ENCODE data around the gene RAMAC.

Gene RAMAC

GRCh38 chr15:82969353-82969752 is 16.7 kb upstream of the RAMAC start:
- Histone ChIP-seq H2AFZ (ENCODE audit: low read depth) (no peak overlapping the region), H3K27ac (no peak overlapping the region), H3K4me1 (ENCODE audit: low read depth, poor library complexity, severe bottlenecking) (peaks cover 50% of the 10 kb centered on the region), H3K4me2 (no peak overlapping the region), H3K9ac (no peak overlapping the region), H3K79me2 (ENCODE audit: insufficient read depth, low read depth) (no peaks in the 10 kb centered on the region), H4K20me1 (ENCODE audit: insufficient read depth) (no peaks in the 10 kb centered on the region), H3K4me3 (IDR thresholded peaks at IDR 0.05; ENCODE audit: insufficient read depth, low read depth, low read length) (no peak overlapping the region), H3K27me3 (ENCODE audit: insufficient read depth, low read depth) (no peaks in the 10 kb centered on the region), H3K36me3 (ENCODE audit: insufficient read depth) (no peaks in the 10 kb centered on the region)
- TF ChIP-seq, protein P1, sequence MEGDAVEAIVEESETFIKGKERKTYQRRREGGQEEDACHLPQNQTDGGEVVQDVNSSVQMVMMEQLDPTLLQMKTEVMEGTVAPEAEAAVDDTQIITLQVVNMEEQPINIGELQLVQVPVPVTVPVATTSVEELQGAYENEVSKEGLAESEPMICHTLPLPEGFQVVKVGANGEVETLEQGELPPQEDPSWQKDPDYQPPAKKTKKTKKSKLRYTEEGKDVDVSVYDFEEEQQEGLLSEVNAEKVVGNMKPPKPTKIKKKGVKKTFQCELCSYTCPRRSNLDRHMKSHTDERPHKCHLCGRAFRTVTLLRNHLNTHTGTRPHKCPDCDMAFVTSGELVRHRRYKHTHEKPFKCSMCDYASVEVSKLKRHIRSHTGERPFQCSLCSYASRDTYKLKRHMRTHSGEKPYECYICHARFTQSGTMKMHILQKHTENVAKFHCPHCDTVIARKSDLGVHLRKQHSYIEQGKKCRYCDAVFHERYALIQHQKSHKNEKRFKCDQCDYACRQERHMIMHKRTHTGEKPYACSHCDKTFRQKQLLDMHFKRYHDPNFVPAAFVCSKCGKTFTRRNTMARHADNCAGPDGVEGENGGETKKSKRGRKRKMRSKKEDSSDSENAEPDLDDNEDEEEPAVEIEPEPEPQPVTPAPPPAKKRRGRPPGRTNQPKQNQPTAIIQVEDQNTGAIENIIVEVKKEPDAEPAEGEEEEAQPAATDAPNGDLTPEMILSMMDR (conservative IDR thresholded peaks at IDR 0.05; ENCODE audit: low read depth, low read length), result no peak

- Histone ChIP-seq H3K4me1 (ENCODE audit: low read depth, poor library complexity, severe bottlenecking) (peaks cover 50% of the 10 kb centered on the region), H2AFZ (ENCODE audit: low read depth) (no peak overlapping the region), H4K20me1 (ENCODE audit: insufficient read depth) (no peaks in the 10 kb centered on the region), H3K27ac (no peak overlapping the region), H3K4me3 (IDR thresholded peaks at IDR 0.05; ENCODE audit: insufficient read depth, low read depth, low read length) (no peak overlapping the region), H3K79me2 (ENCODE audit: insufficient read depth, low read depth) (no peaks in the 10 kb centered on the region), H3K4me2 (no peak overlapping the region), H3K27me3 (ENCODE audit: insufficient read depth, low read depth) (no peaks in the 10 kb centered on the region), H3K36me3 (ENCODE audit: insufficient read depth) (no peaks in the 10 kb centered on the region), H3K9ac (no peak overlapping the region)
- TF ChIP-seq, protein P1 (conservative IDR thresholded peaks at IDR 0.05; ENCODE audit: low read depth, low read length), result no peak
These were observed 15.8 kb upstream of the RAMAC start for GRCh38 chr15:82970078-82970686.

DNA sequence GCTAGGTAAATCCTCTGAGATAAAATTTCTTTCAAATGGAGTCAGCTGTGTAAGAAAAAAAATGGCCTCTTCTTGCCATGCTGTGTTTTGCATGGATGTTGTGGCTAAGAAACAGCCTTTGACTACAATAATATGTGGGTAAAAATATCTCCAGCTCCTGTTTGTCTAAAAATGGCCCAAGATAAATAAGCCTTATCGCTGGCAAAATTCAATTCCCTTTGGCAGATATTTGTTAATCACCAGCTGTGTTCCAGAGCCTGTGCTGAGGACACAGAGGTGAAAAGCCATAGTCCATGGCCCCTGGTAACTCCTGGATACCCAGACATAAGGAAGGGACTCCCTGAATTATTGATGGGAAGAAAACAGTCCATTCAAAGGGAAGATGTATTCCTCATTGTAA is 15.3 kb upstream of the RAMAC start:
- no peak overlapping the region for H3K9ac ChIP-seq
- H2AFZ ChIP-seq (ENCODE audit: low read depth), result no peak overlapping the region
- H3K36me3 ChIP-seq (ENCODE audit: insufficient read depth), result no peaks in the 10 kb centered on the region
- TF ChIP-seq, protein P1 (conservative IDR thresholded peaks at IDR 0.05; ENCODE audit: low read depth, low read length), result no peak
- H3K27ac ChIP-seq, result no peak overlapping the region
- H4K20me1 ChIP-seq (ENCODE audit: insufficient read depth), result no peaks in the 10 kb centered on the region
- no peak overlapping the region for H3K4me3 ChIP-seq (IDR thresholded peaks at IDR 0.05; ENCODE audit: insufficient read depth, low read depth, low read length)
- no peak overlapping the region for H3K4me2 ChIP-seq
- no peaks in the 10 kb centered on the region for H3K79me2 ChIP-seq (ENCODE audit: insufficient read depth, low read depth)
- peaks cover 49% of the 10 kb centered on the region for H3K4me1 ChIP-seq (ENCODE audit: low read depth, poor library complexity, severe bottlenecking)
- H3K27me3 ChIP-seq (ENCODE audit: insufficient read depth, low read depth), result no peaks in the 10 kb centered on the region

GRCh38 chr15:82971218-82971984 is 14.6 kb upstream of the RAMAC start:
- H3K27me3 ChIP-seq (ENCODE audit: insufficient read depth, low read depth), result no peaks in the 10 kb centered on the region
- no peaks in the 10 kb centered on the region for H4K20me1 ChIP-seq (ENCODE audit: insufficient read depth)
- TF ChIP-seq, protein P1 (conservative IDR thresholded peaks at IDR 0.05; ENCODE audit: low read depth, low read length), result no peak
- no peak overlapping the region for H3K4me3 ChIP-seq (IDR thresholded peaks at IDR 0.05; ENCODE audit: insufficient read depth, low read depth, low read length)
- no peak overlapping the region for H3K9ac ChIP-seq
- no peaks in the 10 kb centered on the region for H3K36me3 ChIP-seq (ENCODE audit: insufficient read depth)
- no peak overlapping the region for H3K27ac ChIP-seq
- H3K4me1 ChIP-seq (ENCODE audit: low read depth, poor library complexity, severe bottlenecking), result peaks cover 42% of the 10 kb centered on the region
- no peaks in the 10 kb centered on the region for H3K79me2 ChIP-seq (ENCODE audit: insufficient read depth, low read depth)
- H3K4me2 ChIP-seq, result no peak overlapping the region; the same call in 1 of the 2 replicates
- no peak overlapping the region for H2AFZ ChIP-seq (ENCODE audit: low read depth)
